ENCODE measurements around the gene CNTN1.

CNTN1 gene

DNA sequence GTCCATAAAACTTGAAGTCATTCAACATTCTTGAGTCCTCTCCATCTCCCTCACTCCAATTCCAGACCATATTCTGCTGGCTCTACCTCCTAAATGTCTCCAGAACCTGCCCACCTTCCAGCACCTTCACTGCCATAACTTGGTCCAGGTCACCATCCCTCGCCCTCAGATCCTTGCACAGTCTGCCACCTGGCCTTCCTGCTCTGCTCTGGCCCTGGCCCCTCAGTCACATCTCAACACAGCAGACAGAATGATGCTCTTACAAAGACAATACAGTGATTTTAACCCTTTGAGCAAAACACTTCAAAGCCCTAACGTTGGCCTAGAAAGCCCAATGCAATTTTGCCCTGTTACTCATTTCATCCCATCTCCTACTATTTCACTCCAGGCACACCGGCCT is 414.1 kb downstream of the CNTN1 start:
- DNase-seq (ENCODE audit: low read depth in 2 of 2), result no peak

DNA sequence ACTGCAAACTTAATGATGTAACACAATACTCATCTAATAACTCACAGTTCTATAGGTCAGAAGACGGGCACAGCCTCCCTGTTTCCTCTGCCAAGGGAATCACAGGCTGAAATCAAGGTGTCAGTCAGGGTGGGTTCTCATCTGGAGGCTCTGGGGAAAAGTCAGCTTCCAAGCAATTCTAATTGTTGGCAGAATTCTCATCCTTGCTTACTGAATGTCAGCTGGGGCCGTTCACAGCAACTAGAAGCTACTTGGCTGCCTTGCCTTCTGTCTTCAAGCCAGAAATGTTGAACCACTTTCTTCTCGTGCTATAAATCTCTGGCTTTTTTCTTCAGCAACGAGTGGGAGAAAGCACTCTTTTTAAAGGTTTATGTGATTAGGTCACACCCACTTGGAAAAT is 415.8 kb downstream of the CNTN1 start:
- no peak for DNase-seq (ENCODE audit: low read depth in 2 of 2)

GRCh38 chr12:41112903-41113302 is 420.7 kb downstream of the CNTN1 start:
- DNase-seq (ENCODE audit: low read depth in 2 of 2), result no peak

DNA sequence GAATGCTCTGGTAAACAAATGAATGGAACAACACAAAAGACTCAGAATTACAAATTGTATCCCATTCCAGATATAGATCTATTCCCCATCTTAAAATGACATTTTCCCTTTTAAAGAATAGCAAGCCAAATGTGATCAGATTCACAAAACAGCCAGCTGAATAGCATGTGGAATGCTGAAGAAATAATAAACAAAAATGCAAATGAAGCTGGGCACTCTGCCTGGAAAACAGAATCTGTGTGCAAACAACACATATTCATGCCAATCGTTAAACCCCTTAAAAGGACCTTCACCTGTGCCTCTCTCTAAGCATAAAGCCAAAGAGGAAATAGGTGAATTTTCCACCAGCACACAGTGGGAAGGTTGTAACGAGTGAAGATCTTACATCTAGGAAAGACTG is 428.0 kb downstream of the CNTN1 start:
- no peak for DNase-seq (ENCODE audit: low read depth in 2 of 2)

- no peak for DNase-seq (ENCODE audit: low read depth in 2 of 2)
Observed at GRCh38 chr12:41121374-41121773, 429.1 kb downstream of the CNTN1 start.
